ENCODE data around the gene SCYL1.
"Not testable (repeated sequence)": the region's sequence is repeated elsewhere in the genome, so short reads cannot be mapped to it uniquely, and the experiment has no call there.

SCYL1 gene

DNA sequence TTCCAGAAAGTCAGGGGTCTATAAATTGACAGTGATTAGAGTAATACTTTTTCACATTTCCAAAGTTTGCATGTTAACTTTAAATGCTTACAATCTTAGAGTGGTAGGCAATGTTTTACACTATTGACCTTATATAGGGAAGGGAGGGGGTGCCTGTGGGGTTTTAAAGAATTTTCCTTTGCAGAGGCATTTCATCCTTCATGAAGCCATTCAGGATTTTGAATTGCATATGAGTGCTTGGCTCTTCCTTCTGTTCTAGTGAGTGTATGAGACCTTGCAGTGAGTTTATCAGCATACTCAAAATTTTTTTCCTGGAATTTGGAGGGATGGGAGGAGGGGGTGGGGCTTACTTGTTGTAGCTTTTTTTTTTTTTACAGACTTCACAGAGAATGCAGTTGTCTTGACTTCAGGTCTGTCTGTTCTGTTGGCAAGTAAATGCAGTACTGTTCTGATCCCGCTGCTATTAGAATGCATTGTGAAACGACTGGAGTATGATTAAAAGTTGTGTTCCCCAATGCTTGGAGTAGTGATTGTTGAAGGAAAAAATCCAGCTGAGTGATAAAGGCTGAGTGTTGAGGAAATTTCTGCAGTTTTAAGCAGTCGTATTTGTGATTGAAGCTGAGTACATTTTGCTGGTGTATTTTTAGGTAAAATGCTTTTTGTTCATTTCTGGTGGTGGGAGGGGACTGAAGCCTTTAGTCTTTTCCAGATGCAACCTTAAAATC lies 20.8 kb upstream of the SCYL1 start:
- DNase-seq (ENCODE audit: low read depth), result no peak
- H3K4me3 ChIP-seq (ENCODE audit: low read depth, low read length), result peak overlapping the region; percentile 72

DNA sequence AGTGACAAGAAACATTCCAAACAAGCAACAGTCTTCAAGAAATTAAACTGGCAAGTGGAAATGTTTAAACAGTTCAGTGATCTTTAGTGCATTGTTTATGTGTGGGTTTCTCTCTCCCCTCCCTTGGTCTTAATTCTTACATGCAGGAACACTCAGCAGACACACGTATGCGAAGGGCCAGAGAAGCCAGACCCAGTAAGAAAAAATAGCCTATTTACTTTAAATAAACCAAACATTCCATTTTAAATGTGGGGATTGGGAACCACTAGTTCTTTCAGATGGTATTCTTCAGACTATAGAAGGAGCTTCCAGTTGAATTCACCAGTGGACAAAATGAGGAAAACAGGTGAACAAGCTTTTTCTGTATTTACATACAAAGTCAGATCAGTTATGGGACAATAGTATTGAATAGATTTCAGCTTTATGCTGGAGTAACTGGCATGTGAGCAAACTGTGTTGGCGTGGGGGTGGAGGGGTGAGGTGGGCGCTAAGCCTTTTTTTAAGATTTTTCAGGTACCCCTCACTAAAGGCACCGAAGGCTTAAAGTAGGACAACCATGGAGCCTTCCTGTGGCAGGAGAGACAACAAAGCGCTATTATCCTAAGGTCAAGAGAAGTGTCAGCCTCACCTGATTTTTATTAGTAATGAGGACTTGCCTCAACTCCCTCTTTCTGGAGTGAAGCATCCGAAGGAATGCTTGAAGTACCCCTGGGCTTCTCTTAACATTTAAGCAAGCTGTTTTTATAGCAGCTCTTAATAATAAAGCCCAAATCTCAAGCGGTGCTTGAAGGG lies 20.0 kb upstream of the SCYL1 start:
- H3K4me3 ChIP-seq (ENCODE audit: low read depth, low read length), result peak overlapping the region; percentile 72
- TF ChIP-seq CTCF (IDR thresholded peaks at IDR 0.05; ENCODE audit: insufficient read depth, low read depth, low read length, missing control alignments), result no peak
- peak; percentile 65 for DNase-seq (ENCODE audit: low read depth)

More for the DNA sequence above, 20.8 kb upstream of the SCYL1 start:
- no peak for TF ChIP-seq CTCF (IDR thresholded peaks at IDR 0.05; ENCODE audit: insufficient read depth, low read depth, low read length, missing control alignments)

GRCh38 chr11:65505466-65506289 lies 19.2 kb upstream of the SCYL1 start:
- peak; percentile 68 for DNase-seq (ENCODE audit: low read depth)
- peak overlapping the region; percentile 72 for H3K4me3 ChIP-seq (ENCODE audit: low read depth, low read length)
- no peak for TF ChIP-seq CTCF (IDR thresholded peaks at IDR 0.05; ENCODE audit: insufficient read depth, low read depth, low read length, missing control alignments)

DNA sequence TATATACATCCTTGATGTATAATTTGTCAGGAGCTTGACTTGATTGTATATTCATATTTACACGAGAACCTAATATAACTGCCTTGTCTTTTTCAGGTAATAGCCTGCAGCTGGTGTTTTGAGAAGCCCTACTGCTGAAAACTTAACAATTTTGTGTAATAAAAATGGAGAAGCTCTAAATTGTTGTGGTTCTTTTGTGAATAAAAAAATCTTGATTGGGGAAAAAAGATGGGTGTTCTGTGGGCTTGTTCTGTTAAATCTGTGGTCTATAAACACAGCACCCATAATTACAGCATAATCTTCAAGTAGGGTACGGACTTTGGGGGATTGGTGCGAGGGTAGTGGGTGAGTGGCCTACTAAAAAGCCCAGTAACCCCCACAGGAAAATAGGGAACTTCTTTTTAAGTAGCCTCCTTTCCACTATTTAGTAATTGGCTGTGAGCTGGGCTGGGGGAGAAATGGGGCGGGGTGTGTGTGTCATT lies 18.6 kb upstream of the SCYL1 start:
- peak; percentile 51 for DNase-seq (ENCODE audit: low read depth)
- TF ChIP-seq CTCF (IDR thresholded peaks at IDR 0.05; ENCODE audit: insufficient read depth, low read depth, low read length, missing control alignments), result no peak
- peak overlapping the region; percentile 72 for H3K4me3 ChIP-seq (ENCODE audit: low read depth, low read length)

DNA sequence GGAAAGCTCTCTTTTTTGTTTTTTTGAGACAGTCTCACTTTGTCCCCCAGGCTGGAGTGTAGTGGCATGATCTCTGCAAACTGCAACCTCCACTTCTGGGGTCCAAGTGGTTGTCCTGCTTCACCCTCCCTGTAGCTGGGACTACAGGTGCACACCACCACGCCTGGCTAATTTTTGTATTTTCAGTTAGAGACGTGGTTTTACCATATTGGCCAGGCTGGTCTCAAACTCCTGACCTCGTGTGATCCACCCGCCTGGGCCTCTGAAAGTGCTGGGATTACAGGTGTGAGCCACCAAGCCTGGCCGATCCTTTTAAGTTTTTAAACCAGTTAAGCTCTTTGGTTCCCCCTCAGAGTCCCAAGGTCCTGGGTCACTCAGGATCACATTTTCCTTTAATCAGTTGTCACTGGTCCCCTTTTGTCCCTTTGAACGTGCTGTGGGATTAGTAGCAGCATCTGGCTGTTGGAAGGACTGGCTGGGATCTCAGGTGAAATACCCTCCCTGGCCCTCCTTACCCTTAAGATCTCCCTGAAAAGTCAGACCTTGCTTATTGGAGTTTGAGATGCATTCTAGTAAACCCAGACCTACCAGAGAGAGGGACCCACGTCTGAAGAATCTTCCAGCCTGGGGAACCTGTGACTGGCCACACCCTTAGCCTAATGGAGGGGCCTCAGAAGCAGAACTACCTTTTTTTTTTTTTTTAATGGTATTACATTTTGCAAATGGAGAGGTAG lies 17.9 kb upstream of the SCYL1 start:
- TF ChIP-seq CTCF (IDR thresholded peaks at IDR 0.05; ENCODE audit: insufficient read depth, low read depth, low read length, missing control alignments), result no peak
- DNase-seq (ENCODE audit: low read depth), result peak; percentile 89
- no peak overlapping the region; the same call in 1 of the 2 replicates for H3K4me3 ChIP-seq (ENCODE audit: low read depth, low read length)

- DNase-seq (ENCODE audit: low read depth), result peak; percentile 0
- not testable (repeated sequence) for H3K4me3 ChIP-seq (ENCODE audit: low read depth, low read length)
Observed at GRCh38 chr11:65512311-65512710, 12.6 kb upstream of the SCYL1 start.
